ENCODE measurements around the gene TARM1.
"Not testable (repeated sequence)": the region's sequence is repeated elsewhere in the genome, so short reads cannot be mapped to it uniquely, and the experiment has no call there.

The TARM1 gene

DNA sequence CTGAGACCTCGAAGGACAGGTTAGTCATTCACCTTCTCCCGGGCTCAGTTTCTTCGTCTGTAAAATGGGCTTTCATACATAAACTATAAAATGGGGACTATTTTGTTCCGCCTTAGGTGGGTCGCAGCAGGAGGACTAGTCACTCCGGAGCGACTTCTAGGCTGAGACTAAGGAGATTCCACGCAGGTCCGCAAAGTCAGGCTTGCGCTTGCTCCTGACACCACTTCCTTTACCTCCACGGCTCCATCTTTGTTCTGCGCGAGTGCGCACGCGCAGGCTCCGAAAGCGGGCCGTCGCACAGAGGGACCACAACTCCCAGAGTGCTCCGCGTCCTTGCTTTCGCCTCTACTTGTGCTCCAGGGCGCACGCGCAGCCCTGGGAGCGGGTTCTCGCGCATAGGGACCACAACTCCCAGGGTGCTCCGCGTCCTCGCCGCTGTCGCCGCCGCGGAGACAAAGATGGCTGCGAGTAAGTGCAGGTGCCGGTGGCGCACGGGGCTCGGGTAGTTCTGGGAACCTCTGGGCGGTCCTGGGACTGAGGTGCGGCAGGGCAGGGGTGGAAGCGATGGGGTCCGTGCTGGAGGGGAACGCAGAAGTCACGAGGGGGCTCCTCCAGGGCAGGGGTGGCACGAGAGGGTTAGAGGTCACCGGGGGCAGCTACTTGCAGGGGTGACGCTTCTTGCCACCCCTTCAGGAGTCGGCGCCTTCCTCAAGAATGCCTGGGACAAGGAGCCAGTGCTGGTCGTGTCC, 21.4 kb upstream of the TARM1 start, which contains the start of gene NDUFA3:
Gene NDUFA3, plus strand, starts transcription at position 435 of the 749 bp plus-strand sequence. Its CDS starts 24 bp downstream, at position 459.
- DNase-seq (ENCODE audit: insufficient read length, low spot score) (peak; percentile 100), FAIRE-seq (peak; percentile 100)
- TF ChIP-seq PAX5 (IDR thresholded peaks at IDR 0.05; ENCODE audit: insufficient read depth, low read length, severe bottlenecking) (no peak), TAF1 (IDR thresholded peaks at IDR 0.05; ENCODE audit: low read depth, low read length) (peak; percentile 95), SPI1 (IDR thresholded peaks at IDR 0.05; ENCODE audit: low read depth, low read length) (peak; percentile 50; the same call in 1 of the 2 replicates), POLR2AphosphoS5 (IDR thresholded peaks at IDR 0.05; ENCODE audit: low read depth, low read length) (peak; percentile 91), POLR2A (IDR thresholded peaks at IDR 0.05; ENCODE audit: low read depth, low read length) (peak; percentile 92)

DNA sequence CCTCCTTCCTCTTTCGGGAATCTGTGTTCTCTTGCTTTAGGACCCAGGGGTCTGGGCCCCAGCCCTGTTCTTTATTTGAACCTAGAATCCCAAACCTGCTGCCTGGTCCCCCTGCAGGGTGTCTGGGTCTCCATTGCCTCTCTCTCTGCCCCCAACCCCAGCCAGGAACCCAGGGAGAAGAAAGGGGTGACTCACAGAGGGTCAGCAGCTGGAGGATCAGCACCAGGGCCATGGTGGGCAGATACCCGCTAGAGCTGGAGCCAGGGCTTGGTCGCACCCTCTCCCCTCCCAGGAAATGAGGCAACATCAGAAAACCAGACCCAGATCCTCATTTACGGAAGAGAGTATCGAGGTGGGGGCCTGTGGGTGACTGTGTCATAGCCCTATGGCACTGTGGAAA, 19.4 kb upstream of the TARM1 start, which contains the start of gene OSCAR:
Gene OSCAR, minus strand, starts transcription at position 243 of the 400 bp plus-strand sequence. Its CDS starts 11 bp downstream, at position 232.
- no peak for FAIRE-seq
- DNase-seq (ENCODE audit: insufficient read length, low spot score): no peak
- no peak for TF ChIP-seq POU2F2 (IDR thresholded peaks at IDR 0.05; ENCODE audit: low read depth, low read length)
- no peak for TF ChIP-seq TAF1 (IDR thresholded peaks at IDR 0.05; ENCODE audit: low read depth, low read length)

- not testable (repeated sequence) for FAIRE-seq; DNase-seq (ENCODE audit: insufficient read length, low spot score)
Observed at GRCh38 chr19:54099903-54100255, 18.7 kb upstream of the TARM1 start.

DNA sequence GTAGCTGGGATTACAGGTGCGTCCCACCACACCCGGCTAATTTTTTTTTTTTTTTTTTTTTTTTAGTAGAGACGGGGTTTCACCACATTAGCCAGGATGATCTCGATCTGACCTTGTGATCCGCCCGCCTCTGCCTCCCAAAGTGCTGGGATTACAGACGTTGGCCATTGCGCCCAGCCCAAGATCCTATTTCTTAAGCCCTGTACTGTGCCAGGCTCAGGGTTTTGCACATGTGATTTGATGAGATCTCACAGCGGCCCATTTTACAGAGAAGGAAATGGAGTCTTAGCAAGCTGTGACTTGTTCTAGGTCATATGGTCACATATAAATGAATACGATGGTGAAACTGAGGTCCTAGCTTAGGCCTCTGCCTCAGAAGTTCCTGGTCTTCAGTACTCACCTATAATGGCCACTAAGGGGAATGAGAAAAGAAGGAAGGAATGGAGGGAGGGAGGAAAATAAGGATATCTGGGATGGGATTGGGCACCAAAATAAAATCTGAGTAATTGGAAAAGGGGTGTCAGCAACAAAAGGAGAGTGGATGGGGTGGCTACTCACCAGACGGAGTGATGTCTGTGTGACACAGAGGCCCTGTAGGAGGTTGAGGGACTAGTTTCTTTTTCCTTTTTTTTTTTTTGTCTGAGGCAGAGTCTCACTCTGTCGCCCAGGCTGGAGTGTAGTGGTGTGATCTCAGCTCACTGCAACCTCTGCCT, 18.2 kb upstream of the TARM1 start:
- no peak for DNase-seq (ENCODE audit: insufficient read length, low spot score)
- no peak for FAIRE-seq
- no peak for TF ChIP-seq PAX5 (IDR thresholded peaks at IDR 0.05; ENCODE audit: insufficient read depth, low read length, severe bottlenecking)
- no peak for TF ChIP-seq POLR2AphosphoS5 (IDR thresholded peaks at IDR 0.05; ENCODE audit: low read depth, low read length)
- no peak for TF ChIP-seq TAF1 (IDR thresholded peaks at IDR 0.05; ENCODE audit: low read depth, low read length)
- no peak for TF ChIP-seq POU2F2 (IDR thresholded peaks at IDR 0.05; ENCODE audit: low read depth, low read length)
- no peak for TF ChIP-seq POLR2A (IDR thresholded peaks at IDR 0.05; ENCODE audit: low read depth, low read length)
- no peak for TF ChIP-seq SPI1 (IDR thresholded peaks at IDR 0.05; ENCODE audit: low read depth, low read length)

GRCh38 chr19:54096617-54097106, 15.5 kb upstream of the TARM1 start:
- FAIRE-seq: no peak
- no peak for TF ChIP-seq POU2F2 (IDR thresholded peaks at IDR 0.05; ENCODE audit: low read depth, low read length)
- TF ChIP-seq SPI1 (IDR thresholded peaks at IDR 0.05; ENCODE audit: low read depth, low read length): no peak
- TF ChIP-seq PAX5 (IDR thresholded peaks at IDR 0.05; ENCODE audit: insufficient read depth, low read length, severe bottlenecking): no peak
- no peak for TF ChIP-seq POLR2A (IDR thresholded peaks at IDR 0.05; ENCODE audit: low read depth, low read length)
- no peak for TF ChIP-seq POLR2AphosphoS5 (IDR thresholded peaks at IDR 0.05; ENCODE audit: low read depth, low read length)
- no peak for TF ChIP-seq TAF1 (IDR thresholded peaks at IDR 0.05; ENCODE audit: low read depth, low read length)
- DNase-seq (ENCODE audit: insufficient read length, low spot score): no peak

DNA sequence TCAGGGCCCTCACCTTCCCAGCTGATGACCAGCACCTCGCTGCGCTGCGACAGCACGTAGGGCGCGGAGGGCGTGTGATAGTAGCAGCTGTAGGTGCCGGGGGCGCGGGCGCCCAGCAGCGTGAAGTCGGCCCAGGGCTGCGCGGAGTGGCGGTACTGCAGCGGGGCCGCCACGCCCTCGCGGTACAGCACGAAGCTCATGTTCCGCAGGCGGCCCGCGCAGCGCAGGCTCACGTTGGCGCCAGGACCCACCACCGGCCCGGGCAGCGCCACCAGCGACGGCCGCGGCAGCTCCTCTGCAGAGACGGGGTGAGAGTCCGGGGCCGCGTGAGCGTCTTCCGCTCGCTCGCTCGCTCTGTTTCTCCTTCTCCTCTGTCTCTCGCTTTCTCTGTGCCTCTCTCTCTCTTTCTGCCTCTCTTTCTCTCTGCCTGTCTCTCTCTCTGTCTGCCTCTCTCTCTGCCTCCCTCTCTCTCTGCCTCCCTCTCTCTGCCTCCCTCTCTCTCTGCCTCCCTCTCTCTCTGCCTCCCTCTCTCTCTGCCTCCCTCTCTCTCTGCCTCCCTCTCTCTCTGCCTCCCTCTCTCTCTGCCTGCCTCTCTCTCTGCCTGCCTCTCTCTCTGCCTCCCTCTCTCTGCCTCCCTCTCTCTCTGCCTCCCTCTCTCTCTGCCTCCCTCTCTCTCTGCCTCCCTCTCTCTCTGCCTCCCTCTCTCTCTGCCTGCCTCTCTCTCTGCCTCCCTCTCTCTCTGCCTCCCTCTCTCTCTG, 14.9 kb upstream of the TARM1 start:
- DNase-seq (ENCODE audit: insufficient read length, low spot score): peak; percentile 53
- FAIRE-seq: not testable (repeated sequence)

GRCh38 chr19:54095136-54095858, 14.1 kb upstream of the TARM1 start:
- FAIRE-seq: no peak
- DNase-seq (ENCODE audit: insufficient read length, low spot score): no peak
- TF ChIP-seq POLR2AphosphoS5 (IDR thresholded peaks at IDR 0.05; ENCODE audit: low read depth, low read length) (no peak), POU2F2 (IDR thresholded peaks at IDR 0.05; ENCODE audit: low read depth, low read length) (no peak), PAX5 (IDR thresholded peaks at IDR 0.05; ENCODE audit: insufficient read depth, low read length, severe bottlenecking) (no peak), TAF1 (IDR thresholded peaks at IDR 0.05; ENCODE audit: low read depth, low read length) (no peak), POLR2A (IDR thresholded peaks at IDR 0.05; ENCODE audit: low read depth, low read length) (no peak), SPI1 (IDR thresholded peaks at IDR 0.05; ENCODE audit: low read depth, low read length) (no peak)

DNA sequence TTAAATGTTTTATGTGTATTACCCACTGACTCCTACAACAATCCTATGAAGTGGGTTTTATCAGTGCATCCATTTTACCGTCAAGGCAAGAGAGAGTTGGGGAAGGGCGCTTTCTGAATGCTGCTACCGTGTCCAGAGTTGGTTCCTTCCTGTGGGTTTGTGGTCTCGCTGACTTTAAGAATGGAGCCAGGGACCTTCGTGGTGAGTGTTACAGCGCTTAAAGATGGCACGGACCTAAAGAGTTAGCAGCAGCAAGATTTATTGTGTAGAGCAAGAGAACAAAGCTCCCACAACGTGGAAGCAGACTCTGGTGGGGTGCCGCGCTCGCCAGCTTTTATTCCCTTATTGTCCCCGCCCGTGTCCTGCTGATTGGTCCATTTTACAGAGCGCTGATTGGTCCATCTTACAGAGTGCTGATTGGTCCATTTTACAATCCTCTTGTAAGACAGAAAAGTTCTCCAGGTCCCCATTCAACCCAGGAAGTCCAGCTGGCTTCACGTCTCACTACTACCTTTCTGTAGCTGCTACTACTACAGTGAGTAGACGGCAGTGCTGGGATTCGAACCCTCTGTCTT, 13.3 kb upstream of the TARM1 start:
- FAIRE-seq (no peak), DNase-seq (ENCODE audit: insufficient read length, low spot score) (no peak)
- no peak for TF ChIP-seq POLR2AphosphoS5 (IDR thresholded peaks at IDR 0.05; ENCODE audit: low read depth, low read length)
- no peak for TF ChIP-seq PAX5 (IDR thresholded peaks at IDR 0.05; ENCODE audit: insufficient read depth, low read length, severe bottlenecking)
- no peak for TF ChIP-seq SPI1 (IDR thresholded peaks at IDR 0.05; ENCODE audit: low read depth, low read length)
- no peak for TF ChIP-seq POU2F2 (IDR thresholded peaks at IDR 0.05; ENCODE audit: low read depth, low read length)
- TF ChIP-seq TAF1 (IDR thresholded peaks at IDR 0.05; ENCODE audit: low read depth, low read length): no peak
- no peak for TF ChIP-seq POLR2A (IDR thresholded peaks at IDR 0.05; ENCODE audit: low read depth, low read length)

GRCh38 chr19:54084410-54084809, 3.2 kb upstream of the TARM1 start:
- no peak for FAIRE-seq
- DNase-seq (ENCODE audit: insufficient read length, low spot score): no peak
- TF ChIP-seq TAF1 (IDR thresholded peaks at IDR 0.05; ENCODE audit: low read depth, low read length) (no peak), SPI1 (IDR thresholded peaks at IDR 0.05; ENCODE audit: low read depth, low read length) (no peak), POU2F2 (IDR thresholded peaks at IDR 0.05; ENCODE audit: low read depth, low read length) (no peak), PAX5 (IDR thresholded peaks at IDR 0.05; ENCODE audit: insufficient read depth, low read length, severe bottlenecking) (no peak), POLR2A (IDR thresholded peaks at IDR 0.05; ENCODE audit: low read depth, low read length) (no peak), POLR2AphosphoS5 (IDR thresholded peaks at IDR 0.05; ENCODE audit: low read depth, low read length) (no peak)

All from GM12891 (cell line).